Parathyroid adenoma (tissue), 2 donors: ENCODE results near the gene GLI3.

Source experiments
- H2AFZ ChIP-seq: fragments of 300-600 bp; sonication (generic); one replicate; pipeline ENCODE4 v1.7.0; 2017; ENCODE audit warnings: antibody characterized with exemption, mild to moderate bottlenecking
- H3K27ac ChIP-seq: fragments of 300-600 bp; sonication (generic); one replicate; pipeline ENCODE4 v1.7.0; 2017
- H3K27me3 ChIP-seq: fragments of 300-600 bp; sonication (generic); one replicate; pipeline ENCODE4 v1.7.0; 2017; ENCODE audit warnings: low read length; ENCODE audit not compliant: control insufficient read depth, insufficient read depth
- H3K36me3 ChIP-seq: fragments of 300-600 bp; sonication (generic); one replicate; pipeline ENCODE4 v1.7.0; 2017; ENCODE audit warnings: low read length; ENCODE audit not compliant: control insufficient read depth, insufficient read depth
- H3K4me1 ChIP-seq: fragments of 300-600 bp; sonication (generic); one replicate; pipeline ENCODE4 v1.7.0; 2017; ENCODE audit warnings: control low read depth
- H3K4me2 ChIP-seq: fragments of 300-600 bp; sonication (generic); one replicate; pipeline ENCODE4 v1.7.0; 2017; ENCODE audit warnings: low read length
- H3K4me3 ChIP-seq: fragments of 300-600 bp; sonication (generic); one replicate; pipeline ENCODE4 v1.7.0; 2017; ENCODE audit warnings: low read depth, low read length
- H3K79me2 ChIP-seq: fragments of 300-600 bp; sonication (generic); one replicate; pipeline ENCODE4 v1.7.0; 2017; ENCODE audit warnings: control low read depth
- H3K9ac ChIP-seq: fragments of 300-600 bp; sonication (generic); one replicate; pipeline ENCODE4 v1.7.0; 2017; ENCODE audit warnings: mild to moderate bottlenecking
- H3K9me3 ChIP-seq: fragments of 300-600 bp; sonication (generic); one replicate; pipeline ENCODE4 v1.7.0; 2017; ENCODE audit warnings: low read length; ENCODE audit not compliant: control insufficient read depth
- TF ChIP-seq, protein P1 (sequence below): fragments of 300-600 bp; sonication (generic); IDR thresholded peaks from one replicate; pipeline ENCODE4 v1.7.0; 2017; ENCODE audit warnings: antibody characterized with exemption, mild to moderate bottlenecking
- donor health status: primary hyperparathyroidism.

Gene GLI3

GRCh38 chr7:42164881-42165428 lies 72.1 kb downstream of the GLI3 start:
- H3K4me3 ChIP-seq = no peak overlapping the region
- H2AFZ ChIP-seq = no peak overlapping the region
- H3K9me3 ChIP-seq = no peaks in the 10 kb centered on the region
- H3K4me1 ChIP-seq = no peaks in the 10 kb centered on the region
- no peaks in the 10 kb centered on the region for H3K79me2 ChIP-seq
- H3K4me2 ChIP-seq = no peak overlapping the region
- no peak overlapping the region for H3K9ac ChIP-seq
- no peaks in the 10 kb centered on the region for H3K36me3 ChIP-seq
- TF ChIP-seq, protein P1, sequence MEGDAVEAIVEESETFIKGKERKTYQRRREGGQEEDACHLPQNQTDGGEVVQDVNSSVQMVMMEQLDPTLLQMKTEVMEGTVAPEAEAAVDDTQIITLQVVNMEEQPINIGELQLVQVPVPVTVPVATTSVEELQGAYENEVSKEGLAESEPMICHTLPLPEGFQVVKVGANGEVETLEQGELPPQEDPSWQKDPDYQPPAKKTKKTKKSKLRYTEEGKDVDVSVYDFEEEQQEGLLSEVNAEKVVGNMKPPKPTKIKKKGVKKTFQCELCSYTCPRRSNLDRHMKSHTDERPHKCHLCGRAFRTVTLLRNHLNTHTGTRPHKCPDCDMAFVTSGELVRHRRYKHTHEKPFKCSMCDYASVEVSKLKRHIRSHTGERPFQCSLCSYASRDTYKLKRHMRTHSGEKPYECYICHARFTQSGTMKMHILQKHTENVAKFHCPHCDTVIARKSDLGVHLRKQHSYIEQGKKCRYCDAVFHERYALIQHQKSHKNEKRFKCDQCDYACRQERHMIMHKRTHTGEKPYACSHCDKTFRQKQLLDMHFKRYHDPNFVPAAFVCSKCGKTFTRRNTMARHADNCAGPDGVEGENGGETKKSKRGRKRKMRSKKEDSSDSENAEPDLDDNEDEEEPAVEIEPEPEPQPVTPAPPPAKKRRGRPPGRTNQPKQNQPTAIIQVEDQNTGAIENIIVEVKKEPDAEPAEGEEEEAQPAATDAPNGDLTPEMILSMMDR = no peak
- no peaks in the 10 kb centered on the region for H3K27me3 ChIP-seq
- H3K27ac ChIP-seq = no peak overlapping the region

DNA sequence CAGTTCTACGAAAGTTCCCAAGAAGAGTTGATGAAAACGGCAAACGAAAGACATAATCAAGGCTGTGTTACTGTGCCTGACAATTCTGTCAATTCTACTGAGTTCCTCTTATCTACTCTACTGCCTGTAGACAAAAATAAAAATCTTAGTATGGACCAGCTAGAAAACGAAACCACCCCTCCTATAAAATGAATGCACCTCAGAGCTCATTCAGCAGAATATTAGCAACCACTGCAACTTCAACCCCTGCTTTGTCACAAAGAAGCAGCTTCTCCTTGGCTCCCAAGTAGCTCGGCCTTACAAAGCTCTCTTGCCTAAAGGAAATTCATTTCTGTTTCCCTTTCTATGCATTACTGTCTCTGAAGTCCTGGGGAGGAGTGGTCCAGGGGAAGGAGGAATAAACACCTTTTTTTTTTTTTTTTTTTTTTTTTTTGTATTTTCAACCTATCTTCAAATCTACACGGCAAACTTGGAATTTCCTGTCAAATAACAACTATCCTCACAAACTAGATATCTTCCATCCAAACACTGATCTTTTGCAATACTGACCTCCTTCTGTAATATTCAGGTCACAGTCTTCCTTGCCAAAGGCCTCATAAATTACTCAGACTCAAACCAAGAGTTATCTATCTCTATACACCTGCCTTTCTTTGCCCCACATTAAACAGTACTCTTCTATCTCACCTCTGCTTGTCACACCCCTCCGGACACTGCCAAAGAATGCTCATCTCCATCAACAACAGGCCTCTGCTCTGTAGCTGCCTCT lies 74.3 kb downstream of the GLI3 start:
- Histone ChIP-seq H3K9me3 (no peaks in the 10 kb centered on the region), H3K79me2 (no peaks in the 10 kb centered on the region), H2AFZ (no peak overlapping the region), H3K4me2 (no peak overlapping the region), H3K27ac (no peak overlapping the region), H3K36me3 (no peaks in the 10 kb centered on the region), H3K27me3 (no peaks in the 10 kb centered on the region), H3K4me3 (no peak overlapping the region), H3K9ac (no peak overlapping the region), H3K4me1 (no peaks in the 10 kb centered on the region)
- TF ChIP-seq, protein P1 = no peak

- TF ChIP-seq, protein P1 = no peak
- Histone ChIP-seq H3K9me3 (no peaks in the 10 kb centered on the region), H3K27me3 (no peaks in the 10 kb centered on the region), H2AFZ (no peak overlapping the region), H3K9ac (no peak overlapping the region), H3K4me1 (no peaks in the 10 kb centered on the region), H3K36me3 (no peaks in the 10 kb centered on the region), H3K27ac (no peak overlapping the region), H3K4me3 (no peak overlapping the region), H3K4me2 (no peak overlapping the region), H3K79me2 (no peaks in the 10 kb centered on the region)
Observed at GRCh38 chr7:42161719-42162118, 75.3 kb downstream of the GLI3 start.

- H3K79me2 ChIP-seq = no peaks in the 10 kb centered on the region
- no peak overlapping the region for H2AFZ ChIP-seq
- no peak overlapping the region for H3K9ac ChIP-seq
- no peaks in the 10 kb centered on the region for H3K9me3 ChIP-seq
- TF ChIP-seq, protein P1 = no peak
- H3K4me2 ChIP-seq = no peak overlapping the region
- no peak overlapping the region for H3K4me3 ChIP-seq
- no peak overlapping the region for H3K27ac ChIP-seq
- no peaks in the 10 kb centered on the region for H3K27me3 ChIP-seq
- H3K36me3 ChIP-seq = no peaks in the 10 kb centered on the region
- H3K4me1 ChIP-seq = no peaks in the 10 kb centered on the region
Observed at GRCh38 chr7:42161110-42161509, 75.9 kb downstream of the GLI3 start.

- H3K9ac ChIP-seq = no peak overlapping the region
- H3K27me3 ChIP-seq = no peaks in the 10 kb centered on the region
- H3K4me2 ChIP-seq = no peak overlapping the region
- H3K9me3 ChIP-seq = no peaks in the 10 kb centered on the region
- H3K4me1 ChIP-seq = no peaks in the 10 kb centered on the region
- TF ChIP-seq, protein P1 = no peak
- no peak overlapping the region for H3K27ac ChIP-seq
- no peak overlapping the region for H3K4me3 ChIP-seq
- no peaks in the 10 kb centered on the region for H3K79me2 ChIP-seq
- H2AFZ ChIP-seq = no peak overlapping the region
- no peaks in the 10 kb centered on the region for H3K36me3 ChIP-seq
Observed at GRCh38 chr7:42159130-42159529, 77.9 kb downstream of the GLI3 start.
